ENCODE results near the gene CDH20.

GRCh38 chr18:61413396-61413795, 80.2 kb downstream of the CDH20 start:
- TF ChIP-seq CTCF (tag by site-specific recombination; IDR thresholded peaks at IDR 0.05) (no peak), ZBTB17 (tag by site-specific recombination; IDR thresholded peaks at IDR 0.05) (no peak), ATF2 (tag by site-specific recombination; IDR thresholded peaks at IDR 0.05; ENCODE audit: low read depth) (no peak), ZNF274 (IDR thresholded peaks at IDR 0.05; ENCODE audit: low read length) (no peak), ZNF274 (tag by site-specific recombination; IDR thresholded peaks at IDR 0.05; ENCODE audit: borderline replicate concordance) (no peak)
